Mesodermal cell (in vitro differentiated cells): ENCODE results near the gene PLXDC1.

ENCODE experiments used
- H3K27ac ChIP-seq: 2 replicates; pipeline ENCODE4 v1.7.0; 2013; ENCODE audit warnings: mild to moderate bottlenecking, low read depth, low read length, moderate library complexity; ENCODE audit not compliant: severe bottlenecking
- H3K36me3 ChIP-seq: 2 replicates; pipeline ENCODE4 v1.7.1; 2013; ENCODE audit warnings: mild to moderate bottlenecking, low read length, moderate library complexity; ENCODE audit not compliant: control insufficient read depth, insufficient read depth
- H3K4me1 ChIP-seq: one replicate; pipeline ENCODE4 v1.7.1; 2013; ENCODE audit warnings: mild to moderate bottlenecking, low read length; ENCODE audit not compliant: insufficient read depth, control insufficient read depth, poor library complexity, severe bottlenecking
- H3K4me3 ChIP-seq: 2 replicates; pipeline ENCODE4 v1.7.0; 2013; ENCODE audit warnings: low read length, control low read depth, mild to moderate bottlenecking; ENCODE audit not compliant: insufficient read depth, poor library complexity, severe bottlenecking; ENCODE audit errors: extremely low read depth
- H3K9me3 ChIP-seq: 2 replicates; pipeline ENCODE4 v1.7.1; 2013; ENCODE audit warnings: mild to moderate bottlenecking, low read length, moderate library complexity; ENCODE audit not compliant: control insufficient read depth
- WGBS, 2 experiments: methylation state at CpG; one replicate each; pipeline ENCODE4 v1.1.5; 2013; ENCODE audit warnings: missing lambda C conversion rate in 2 of 2; ENCODE audit not compliant: insufficient coverage in 2 of 2; 5-methylcytosine and 5-hydroxymethylcytosine counted together

Gene PLXDC1

GRCh38 chr17:39107973-39108372 lies 43.5 kb downstream of the PLXDC1 start:
- Histone ChIP-seq H3K27ac (no peak overlapping the region), H3K4me1 (peaks cover 3% of the 10 kb centered on the region), H3K36me3 (no peaks in the 10 kb centered on the region), H3K4me3 (no peak overlapping the region), H3K9me3 (no peaks in the 10 kb centered on the region)
- 90% methylated on average over 8 of the region's 8 CpGs for WGBS, 2 experiments

GRCh38 chr17:39107155-39107554 lies 44.3 kb downstream of the PLXDC1 start:
- H3K36me3 ChIP-seq, result no peaks in the 10 kb centered on the region
- peaks cover 3% of the 10 kb centered on the region for H3K4me1 ChIP-seq
- 84 to 85% methylated on average over 7 of the region's 7 CpGs for WGBS, 2 experiments
- H3K4me3 ChIP-seq, result no peak overlapping the region
- no peak overlapping the region for H3K27ac ChIP-seq
- H3K9me3 ChIP-seq, result no peaks in the 10 kb centered on the region

GRCh38 chr17:39105705-39106104 lies 45.7 kb downstream of the PLXDC1 start:
- Histone ChIP-seq H3K27ac (no peak overlapping the region), H3K4me1 (peaks cover 3% of the 10 kb centered on the region), H3K36me3 (no peaks in the 10 kb centered on the region), H3K4me3 (no peak overlapping the region), H3K9me3 (no peaks in the 10 kb centered on the region)
- 81 to 86% methylated on average over 7 to 9 of the region's 9 CpGs for WGBS, 2 experiments

GRCh38 chr17:39104657-39105056 lies 46.8 kb downstream of the PLXDC1 start:
- 93 to 94% methylated on average over 7 to 8 of the region's 8 CpGs for WGBS, 2 experiments
- no peak overlapping the region for H3K27ac ChIP-seq
- H3K36me3 ChIP-seq, result no peaks in the 10 kb centered on the region

GRCh38 chr17:39104046-39104445 lies 47.4 kb downstream of the PLXDC1 start:
- 73 to 100% methylated on average over 2 to 3 of the region's 5 CpGs for WGBS, 2 experiments
- H3K4me3 ChIP-seq, result no peak overlapping the region
- H3K9me3 ChIP-seq, result no peaks in the 10 kb centered on the region
- H3K4me1 ChIP-seq, result peaks cover 3% of the 10 kb centered on the region
- no peak overlapping the region for H3K27ac ChIP-seq
- no peaks in the 10 kb centered on the region for H3K36me3 ChIP-seq

More at GRCh38 chr17:39104657-39105056, 46.8 kb downstream of the PLXDC1 start:
- Histone ChIP-seq H3K9me3 (no peaks in the 10 kb centered on the region), H3K4me3 (no peak overlapping the region), H3K4me1 (peaks cover 3% of the 10 kb centered on the region)

- H3K4me1 ChIP-seq, result peaks cover 10% of the 10 kb centered on the region
- no peaks in the 10 kb centered on the region for H3K9me3 ChIP-seq
- H3K36me3 ChIP-seq, result no peaks in the 10 kb centered on the region
- no peak overlapping the region for H3K4me3 ChIP-seq
- no peak overlapping the region for H3K27ac ChIP-seq
- 93 to 94% methylated on average over 9 to 10 of the region's 12 CpGs for WGBS, 2 experiments
These were observed 50.3 kb downstream of the PLXDC1 start for GRCh38 chr17:39101091-39101490.

GRCh38 chr17:39100530-39100929 lies 50.9 kb downstream of the PLXDC1 start:
- Histone ChIP-seq H3K9me3 (no peaks in the 10 kb centered on the region), H3K27ac (no peak overlapping the region), H3K36me3 (no peaks in the 10 kb centered on the region), H3K4me1 (peaks cover 10% of the 10 kb centered on the region), H3K4me3 (no peak overlapping the region)
- WGBS, 2 experiments, result 97% methylated on average over 6 to 8 of the region's 9 CpGs

GRCh38 chr17:39099663-39100286 lies 51.7 kb downstream of the PLXDC1 start:
- H3K27ac ChIP-seq, result no peak overlapping the region
- no peaks in the 10 kb centered on the region for H3K9me3 ChIP-seq
- WGBS, 2 experiments, result 98 to 100% methylated on average over 6 to 7 of the region's 9 CpGs
- H3K4me3 ChIP-seq, result no peak overlapping the region
- no peaks in the 10 kb centered on the region for H3K36me3 ChIP-seq
- H3K4me1 ChIP-seq, result peaks cover 10% of the 10 kb centered on the region

GRCh38 chr17:39098588-39098987 lies 52.8 kb downstream of the PLXDC1 start:
- Histone ChIP-seq H3K27ac (no peak overlapping the region), H3K4me3 (no peak overlapping the region), H3K9me3 (no peaks in the 10 kb centered on the region), H3K36me3 (no peaks in the 10 kb centered on the region), H3K4me1 (peaks cover 7% of the 10 kb centered on the region)
- WGBS, 2 experiments, result 74 to 81% methylated on average over 12 to 13 of the region's 13 CpGs

GRCh38 chr17:39097537-39097936 lies 53.9 kb downstream of the PLXDC1 start:
- Histone ChIP-seq H3K27ac (no peak overlapping the region), H3K4me3 (no peak overlapping the region), H3K9me3 (no peaks in the 10 kb centered on the region), H3K36me3 (no peaks in the 10 kb centered on the region), H3K4me1 (peaks cover 7% of the 10 kb centered on the region)
- 80 to 88% methylated on average over 1 to 3 of the region's 7 CpGs for WGBS, 2 experiments

GRCh38 chr17:39097150-39097519 lies 54.3 kb downstream of the PLXDC1 start:
- WGBS, 2 experiments, result 67 to 93% methylated on average over 1 to 2 of the region's 2 CpGs
- no peak overlapping the region for H3K27ac ChIP-seq
- H3K4me3 ChIP-seq, result no peak overlapping the region
- H3K36me3 ChIP-seq, result no peaks in the 10 kb centered on the region
- peaks cover 7% of the 10 kb centered on the region for H3K4me1 ChIP-seq
- no peaks in the 10 kb centered on the region for H3K9me3 ChIP-seq
